DOHH2 (cell line): Measurements from ENCODE around the gene KLHDC7A.

Experiments
- H3F3A ChIP-seq: fragments of 200-600 bp; sonication (generic), shearing (Covaris generic); 2 replicates; pipeline ENCODE4 v1.6.0; 2016; ENCODE audit warnings: antibody characterized with exemption, mild to moderate bottlenecking; ENCODE audit not compliant: control insufficient read depth, insufficient read depth
- H3K27ac ChIP-seq: fragments of 200-600 bp; sonication (generic); 2 replicates; pipeline ENCODE4 v1.5.1; 2014; ENCODE audit warnings: low read depth, mild to moderate bottlenecking, low read length, moderate library complexity
- H3K27me3 ChIP-seq: fragments of 200-600 bp; sonication (generic); 2 replicates; pipeline ENCODE4 v1.6.1; 2014; ENCODE audit warnings: mild to moderate bottlenecking, low read length, mixed read lengths; ENCODE audit not compliant: control insufficient read depth
- H3K36me3 ChIP-seq: fragments of 200-600 bp; sonication (generic); 2 replicates; pipeline ENCODE4 v1.6.1; 2014; ENCODE audit warnings: mild to moderate bottlenecking, low read length, moderate library complexity, mixed read lengths; ENCODE audit not compliant: control insufficient read depth
- H3K4me1 ChIP-seq: fragments of 200-600 bp; sonication (generic); 2 replicates; pipeline ENCODE4 v1.6.1; 2014; ENCODE audit warnings: mild to moderate bottlenecking, low read length, mixed read lengths; ENCODE audit not compliant: control insufficient read depth
- H3K4me2 ChIP-seq: fragments of 200-600 bp; sonication (generic); 2 replicates; pipeline ENCODE4 v1.6.0; 2014; ENCODE audit warnings: mild to moderate bottlenecking, low read length, moderate library complexity
- H3K4me3 ChIP-seq: fragments of 200-600 bp; sonication (generic); 2 replicates; pipeline ENCODE4 v1.5.1; 2014; ENCODE audit warnings: mild to moderate bottlenecking, low read length, mixed read lengths
- H3K79me2 ChIP-seq: fragments of 200-600 bp; sonication (generic); 2 replicates; pipeline ENCODE4 v1.6.1; 2014; ENCODE audit warnings: mild to moderate bottlenecking, low read length, mixed read lengths; ENCODE audit not compliant: control insufficient read depth
- H3K9me2 ChIP-seq: fragments of 200-600 bp; sonication (generic); replicated peaks from 2 replicates; pipeline ENCODE4 v1.6.1; 2014; ENCODE audit warnings: mild to moderate bottlenecking, low read length, mixed read lengths; ENCODE audit not compliant: control insufficient read depth
- H3K9me3 ChIP-seq: fragments of 200-600 bp; sonication (generic); 2 replicates; pipeline ENCODE4 v1.6.1; 2014; ENCODE audit warnings: antibody characterized with exemption, low read length, mixed read lengths; ENCODE audit not compliant: control insufficient read depth, insufficient read depth
- H4K20me1 ChIP-seq: fragments of 200-600 bp; sonication (generic); 2 replicates; pipeline ENCODE4 v1.6.0; 2014; ENCODE audit warnings: low read depth, mild to moderate bottlenecking, antibody characterized with exemption, low read length, moderate library complexity; ENCODE audit not compliant: control insufficient read depth, insufficient read depth
- EZH2phosphoT487 ChIP-seq: fragments of 200-600 bp; sonication (generic); IDR thresholded peaks from 2 replicates; pipeline ENCODE4 v1.6.1; 2017; ENCODE audit warnings: borderline replicate concordance, mild to moderate bottlenecking, antibody characterized with exemption, low read length, moderate library complexity, mixed read lengths
- TF ChIP-seq, protein P1 (sequence below): fragments of 200-600 bp; sonication (generic); IDR thresholded peaks from one replicate; pipeline ENCODE4 v1.5.1; 2014; ENCODE audit warnings: antibody characterized with exemption, mild to moderate bottlenecking, low read depth, low read length; ENCODE audit not compliant: poor library complexity, severe bottlenecking

KLHDC7A gene

DNA sequence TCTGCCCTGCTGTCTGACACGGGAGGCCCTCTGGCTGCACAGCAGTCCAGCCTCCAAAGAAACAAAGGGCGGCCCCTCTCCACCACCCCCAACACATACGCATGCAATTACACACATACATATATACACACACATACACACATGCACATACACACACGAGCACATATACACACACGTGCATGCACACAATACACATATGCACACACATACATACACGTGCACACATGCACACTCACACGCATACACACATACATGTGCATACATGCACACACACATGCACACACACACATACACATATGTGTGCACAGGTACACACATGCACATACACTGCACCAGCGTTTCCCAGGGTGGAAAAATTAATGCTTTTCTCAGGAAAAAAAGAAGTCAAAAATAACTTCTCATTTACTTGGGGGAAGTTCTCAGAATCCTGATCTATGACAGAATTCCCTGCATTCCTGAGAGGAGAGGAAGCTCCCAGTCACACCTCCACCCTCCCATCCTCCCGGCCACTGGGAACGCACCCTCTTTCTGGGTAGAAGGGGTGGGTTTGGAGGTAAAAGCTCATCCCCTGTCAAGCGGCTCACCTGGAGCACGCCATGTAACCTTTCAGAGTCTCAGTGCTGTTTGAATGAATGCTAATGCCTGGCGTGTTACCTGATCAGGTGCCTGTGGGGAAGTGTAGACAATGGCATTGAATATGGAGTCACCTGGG, 33.1 kb upstream of the KLHDC7A start:
- no peaks in the 10 kb centered on the region for H4K20me1 ChIP-seq
- no peak overlapping the region for H3K4me2 ChIP-seq
- H3K27ac ChIP-seq: no peak overlapping the region
- H3K36me3 ChIP-seq: no peaks in the 10 kb centered on the region
- TF ChIP-seq EZH2phosphoT487: no peak
- TF ChIP-seq, protein P1, sequence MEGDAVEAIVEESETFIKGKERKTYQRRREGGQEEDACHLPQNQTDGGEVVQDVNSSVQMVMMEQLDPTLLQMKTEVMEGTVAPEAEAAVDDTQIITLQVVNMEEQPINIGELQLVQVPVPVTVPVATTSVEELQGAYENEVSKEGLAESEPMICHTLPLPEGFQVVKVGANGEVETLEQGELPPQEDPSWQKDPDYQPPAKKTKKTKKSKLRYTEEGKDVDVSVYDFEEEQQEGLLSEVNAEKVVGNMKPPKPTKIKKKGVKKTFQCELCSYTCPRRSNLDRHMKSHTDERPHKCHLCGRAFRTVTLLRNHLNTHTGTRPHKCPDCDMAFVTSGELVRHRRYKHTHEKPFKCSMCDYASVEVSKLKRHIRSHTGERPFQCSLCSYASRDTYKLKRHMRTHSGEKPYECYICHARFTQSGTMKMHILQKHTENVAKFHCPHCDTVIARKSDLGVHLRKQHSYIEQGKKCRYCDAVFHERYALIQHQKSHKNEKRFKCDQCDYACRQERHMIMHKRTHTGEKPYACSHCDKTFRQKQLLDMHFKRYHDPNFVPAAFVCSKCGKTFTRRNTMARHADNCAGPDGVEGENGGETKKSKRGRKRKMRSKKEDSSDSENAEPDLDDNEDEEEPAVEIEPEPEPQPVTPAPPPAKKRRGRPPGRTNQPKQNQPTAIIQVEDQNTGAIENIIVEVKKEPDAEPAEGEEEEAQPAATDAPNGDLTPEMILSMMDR: no peak
- H3K9me3 ChIP-seq: no peaks in the 10 kb centered on the region
- H3K27me3 ChIP-seq: no peaks in the 10 kb centered on the region
- H3K79me2 ChIP-seq: no peaks in the 10 kb centered on the region
- H3K4me3 ChIP-seq: no peak overlapping the region
- H3F3A ChIP-seq: no peaks in the 10 kb centered on the region
- no peaks in the 10 kb centered on the region for H3K4me1 ChIP-seq
- H3K9me2 ChIP-seq: no peaks in the 10 kb centered on the region

DNA sequence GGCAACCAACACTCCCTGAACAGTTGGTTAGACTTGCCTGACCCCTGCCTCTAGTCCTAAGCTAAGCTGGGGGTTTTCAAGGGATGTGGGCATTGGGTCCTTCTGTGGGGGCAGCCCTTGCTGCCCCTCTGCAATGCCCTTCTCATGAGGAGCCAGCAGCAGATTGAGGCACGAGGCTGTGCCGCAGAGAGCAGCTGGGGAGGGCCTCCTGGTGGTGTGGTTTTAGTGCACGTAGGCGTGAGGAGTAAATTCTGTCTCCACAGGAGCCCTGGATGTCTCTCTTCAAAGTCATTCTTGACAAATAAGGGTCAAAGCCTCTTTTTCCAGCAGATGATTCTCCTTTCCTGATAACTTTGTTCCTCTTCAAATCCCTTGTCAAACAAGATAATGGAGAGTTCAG, 31.8 kb upstream of the KLHDC7A start:
- TF ChIP-seq, protein P1: no peak
- TF ChIP-seq EZH2phosphoT487: no peak
- H3K36me3 ChIP-seq: no peaks in the 10 kb centered on the region

DNA sequence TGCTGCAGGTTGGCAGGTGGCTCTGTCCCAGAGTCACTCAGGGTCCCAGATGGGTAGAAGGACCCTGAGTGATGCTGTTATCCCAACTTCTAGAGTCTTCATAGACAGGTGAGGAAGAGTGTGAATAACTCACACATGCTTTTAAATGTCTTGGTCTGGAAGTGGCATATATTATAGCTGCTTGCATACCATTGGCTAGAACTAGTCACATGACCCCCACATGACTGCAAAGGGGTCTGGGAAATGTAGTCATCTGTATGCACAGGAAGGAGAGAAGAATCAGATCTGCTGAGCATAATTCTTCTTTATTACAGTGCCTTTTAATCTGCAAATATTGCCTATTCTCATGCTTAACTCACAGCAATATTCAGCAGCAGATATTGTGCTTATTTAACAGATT, 28.2 kb upstream of the KLHDC7A start:
- H3F3A ChIP-seq: no peaks in the 10 kb centered on the region
- no peaks in the 10 kb centered on the region for H3K36me3 ChIP-seq
- H3K4me1 ChIP-seq: no peaks in the 10 kb centered on the region
- no peak overlapping the region for H3K27ac ChIP-seq
- H3K27me3 ChIP-seq: no peaks in the 10 kb centered on the region
- no peaks in the 10 kb centered on the region for H3K79me2 ChIP-seq
- H3K9me3 ChIP-seq: no peaks in the 10 kb centered on the region
- H3K9me2 ChIP-seq: no peaks in the 10 kb centered on the region
- no peak overlapping the region for H3K4me2 ChIP-seq
- H4K20me1 ChIP-seq: no peaks in the 10 kb centered on the region
- TF ChIP-seq, protein P1: no peak
- no peak for TF ChIP-seq EZH2phosphoT487
- H3K4me3 ChIP-seq: no peak overlapping the region

More for the DNA sequence above, 31.8 kb upstream of the KLHDC7A start:
- no peak overlapping the region for H3K4me2 ChIP-seq
- H3K9me2 ChIP-seq: no peaks in the 10 kb centered on the region
- H3K9me3 ChIP-seq: no peaks in the 10 kb centered on the region
- no peaks in the 10 kb centered on the region for H3K79me2 ChIP-seq
- H3K27me3 ChIP-seq: no peaks in the 10 kb centered on the region
- no peak overlapping the region for H3K27ac ChIP-seq
- H3K4me1 ChIP-seq: no peaks in the 10 kb centered on the region
- no peaks in the 10 kb centered on the region for H4K20me1 ChIP-seq
- H3K4me3 ChIP-seq: no peak overlapping the region
- no peaks in the 10 kb centered on the region for H3F3A ChIP-seq
